Measurements from ENCODE around the gene BARX1.
"Not testable (repeated sequence)": the region's sequence is repeated elsewhere in the genome, so short reads cannot be mapped to it uniquely, and the experiment has no call there.

The BARX1 gene

GRCh38 chr9:93955111-93955980 is at the start of gene BARX1:
Gene BARX1, minus strand, starts transcription at chr9:93955355. Its CDS starts 209 bp downstream, at chr9:93955146.
- DNase-seq = peak; percentile 78

- peak; percentile 29 for DNase-seq
Measured at GRCh38 chr9:94002316-94003140, 47.4 kb upstream of the BARX1 start.

GRCh38 chr9:93996863-93997262 is 41.7 kb upstream of the BARX1 start:
- DNase-seq = no peak

- DNase-seq = no peak
Measured at GRCh38 chr9:93996367-93996766, 41.2 kb upstream of the BARX1 start.

- peak; percentile 14 for DNase-seq
Measured at GRCh38 chr9:93994545-93994944, 39.4 kb upstream of the BARX1 start.

- no peak for DNase-seq
Measured at GRCh38 chr9:93994132-93994531, 39.0 kb upstream of the BARX1 start.

GRCh38 chr9:93992830-93993229 is 37.7 kb upstream of the BARX1 start:
- no peak for DNase-seq

GRCh38 chr9:93990448-93990847 is 35.3 kb upstream of the BARX1 start:
- DNase-seq = no peak

GRCh38 chr9:93988056-93988455 is 32.9 kb upstream of the BARX1 start:
- DNase-seq = no peak

- DNase-seq = peak; percentile 21
Measured at GRCh38 chr9:93984860-93985259, 29.7 kb upstream of the BARX1 start.

- DNase-seq = peak; percentile 72
Measured at GRCh38 chr9:93983875-93984274, 28.7 kb upstream of the BARX1 start.

- no peak for DNase-seq
Measured at GRCh38 chr9:93979721-93980120, 24.6 kb upstream of the BARX1 start.

GRCh38 chr9:93978551-93978950 is 23.4 kb upstream of the BARX1 start:
- DNase-seq = no peak

GRCh38 chr9:93976973-93977372 is 21.8 kb upstream of the BARX1 start:
- no peak for DNase-seq

- DNase-seq = no peak
Measured at GRCh38 chr9:93976081-93976480, 20.9 kb upstream of the BARX1 start.

- no peak for DNase-seq
Measured at GRCh38 chr9:93975262-93975661, 20.1 kb upstream of the BARX1 start.

- no peak for DNase-seq
Measured at GRCh38 chr9:93974151-93974550, 19.0 kb upstream of the BARX1 start.

GRCh38 chr9:93972655-93973054 is 17.5 kb upstream of the BARX1 start:
- not testable (repeated sequence) for DNase-seq

GRCh38 chr9:93969328-93969661 is 14.1 kb upstream of the BARX1 start:
- DNase-seq = no peak

- DNase-seq = no peak
Measured at GRCh38 chr9:93968451-93969327, 13.5 kb upstream of the BARX1 start.

GRCh38 chr9:93967020-93967803 is 12.1 kb upstream of the BARX1 start:
- DNase-seq = no peak

Measured in NCI-H526 treated with DMSO at 0.1 percent for 48 hours (cell line).